ENCODE results near the gene VPREB3.

VPREB3 gene

DNA sequence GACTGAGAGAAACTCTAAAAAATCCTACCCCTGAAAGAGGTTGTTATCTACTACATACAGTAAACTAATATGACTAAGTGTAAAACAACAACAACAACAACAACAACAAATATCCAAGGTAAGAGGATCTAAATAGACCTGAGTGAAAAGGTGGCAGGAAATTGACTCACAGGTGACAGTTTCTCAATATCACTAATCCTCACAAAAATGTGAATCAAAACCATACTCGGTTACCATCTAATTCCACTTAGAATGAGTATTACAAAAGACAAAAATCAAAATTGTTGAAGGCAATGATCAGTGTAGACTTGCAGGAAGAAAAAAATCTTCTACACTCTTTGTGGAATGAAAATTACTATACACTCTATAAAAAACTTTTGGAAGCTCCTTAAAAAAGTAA lies 46.0 kb downstream of the VPREB3 start:
- no peak for ATAC-seq
- TF ChIP-seq PPARA (CRISPR knock-in tag; IDR thresholded peaks at IDR 0.05; ENCODE audit: borderline replicate concordance) (no peak), ISL1 (CRISPR knock-in tag; IDR thresholded peaks at IDR 0.05) (no peak)
- TF ChIP-seq, protein P1, sequence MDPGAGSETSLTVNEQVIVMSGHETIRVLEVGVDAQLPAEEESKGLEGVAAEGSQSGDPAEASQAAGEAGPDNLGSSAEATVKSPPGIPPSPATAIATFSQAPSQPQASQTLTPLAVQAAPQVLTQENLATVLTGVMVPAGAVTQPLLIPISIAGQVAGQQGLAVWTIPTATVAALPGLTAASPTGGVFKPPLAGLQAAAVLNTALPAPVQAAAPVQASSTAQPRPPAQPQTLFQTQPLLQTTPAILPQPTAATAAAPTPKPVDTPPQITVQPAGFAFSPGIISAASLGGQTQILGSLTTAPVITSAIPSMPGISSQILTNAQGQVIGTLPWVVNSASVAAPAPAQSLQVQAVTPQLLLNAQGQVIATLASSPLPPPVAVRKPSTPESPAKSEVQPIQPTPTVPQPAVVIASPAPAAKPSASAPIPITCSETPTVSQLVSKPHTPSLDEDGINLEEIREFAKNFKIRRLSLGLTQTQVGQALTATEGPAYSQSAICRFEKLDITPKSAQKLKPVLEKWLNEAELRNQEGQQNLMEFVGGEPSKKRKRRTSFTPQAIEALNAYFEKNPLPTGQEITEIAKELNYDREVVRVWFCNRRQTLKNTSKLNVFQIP (CRISPR knock-in tag; IDR thresholded peaks at IDR 0.05; ENCODE audit: borderline replicate concordance, low read depth) = no peak

DNA sequence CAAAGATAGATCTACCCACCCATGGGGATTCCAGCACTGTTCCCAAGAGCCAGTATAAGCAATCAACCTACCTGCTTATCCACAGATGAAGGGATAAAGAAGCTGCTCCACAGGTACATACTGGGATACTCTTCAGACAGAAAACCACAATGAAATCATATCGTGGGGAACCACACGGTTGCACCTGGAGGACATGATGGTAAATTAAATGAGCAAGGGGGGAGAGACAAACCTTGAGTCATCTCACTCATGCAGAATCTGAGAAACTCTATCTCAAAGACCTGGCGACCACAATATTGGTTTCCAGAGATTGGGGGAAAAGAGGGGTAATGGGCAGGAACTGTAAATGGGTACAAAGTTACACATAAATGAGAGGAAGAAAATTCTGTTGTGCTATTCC lies 48.9 kb downstream of the VPREB3 start:
- no peak for ATAC-seq
- no peak for TF ChIP-seq TOX (CRISPR knock-in tag; IDR thresholded peaks at IDR 0.05; ENCODE audit: borderline replicate concordance)
- TF ChIP-seq ZFP3 (CRISPR knock-in tag; IDR thresholded peaks at IDR 0.05) = no peak

DNA sequence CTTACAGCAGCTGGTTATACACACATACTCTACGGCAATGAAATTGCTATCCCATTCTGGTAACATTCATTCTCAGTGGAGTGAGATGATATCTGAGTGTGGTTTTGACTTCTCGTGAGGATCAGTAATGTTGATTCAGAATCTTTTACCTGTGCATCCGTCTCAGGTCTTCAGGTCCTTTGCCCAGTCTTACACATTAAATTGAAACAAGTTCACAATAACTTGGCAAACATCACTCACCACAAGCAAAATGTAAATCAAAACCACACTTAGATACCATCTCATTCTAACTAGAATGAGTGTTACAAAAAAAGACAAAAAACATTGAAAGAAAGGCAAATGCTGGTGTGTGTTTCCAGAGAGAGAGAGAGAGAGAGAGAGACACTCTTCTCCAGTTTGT lies 49.4 kb downstream of the VPREB3 start:
- TF ChIP-seq ZC3H10 (CRISPR knock-in tag; IDR thresholded peaks at IDR 0.05) (no peak), ZNF70 (CRISPR knock-in tag; IDR thresholded peaks at IDR 0.05) (no peak), ISL1 (CRISPR knock-in tag; IDR thresholded peaks at IDR 0.05) (no peak), ZNF565 (CRISPR knock-in tag; conservative IDR thresholded peaks at IDR 0.05; ENCODE audit: low read depth) (no peak), ZNF8 (CRISPR knock-in tag; IDR thresholded peaks at IDR 0.05) (no peak), ARNTL (CRISPR knock-in tag; IDR thresholded peaks at IDR 0.05; ENCODE audit: borderline replicate concordance, low read depth) (no peak), CSDC2 (CRISPR knock-in tag; IDR thresholded peaks at IDR 0.05) (no peak), TCF4 (CRISPR knock-in tag; IDR thresholded peaks at IDR 0.05; ENCODE audit: borderline replicate concordance) (no peak), ZFP30 (CRISPR knock-in tag; IDR thresholded peaks at IDR 0.05) (no peak), OSR1 (CRISPR knock-in tag; IDR thresholded peaks at IDR 0.05) (no peak), ZFP3 (CRISPR knock-in tag; IDR thresholded peaks at IDR 0.05) (no peak), TOX (CRISPR knock-in tag; IDR thresholded peaks at IDR 0.05; ENCODE audit: borderline replicate concordance) (no peak), GLIS3 (CRISPR knock-in tag; IDR thresholded peaks at IDR 0.05) (no peak), BACH2 (CRISPR knock-in tag; IDR thresholded peaks at IDR 0.05; ENCODE audit: borderline replicate concordance) (no peak), RARB (CRISPR knock-in tag; IDR thresholded peaks at IDR 0.05) (no peak), SNAI2 (CRISPR knock-in tag; IDR thresholded peaks at IDR 0.05) (no peak), ESRRG (CRISPR knock-in tag; IDR thresholded peaks at IDR 0.05) (no peak)
- TF ChIP-seq, protein P1 (CRISPR knock-in tag; IDR thresholded peaks at IDR 0.05; ENCODE audit: borderline replicate concordance, low read depth) = no peak
- TF ChIP-seq, protein P2, sequence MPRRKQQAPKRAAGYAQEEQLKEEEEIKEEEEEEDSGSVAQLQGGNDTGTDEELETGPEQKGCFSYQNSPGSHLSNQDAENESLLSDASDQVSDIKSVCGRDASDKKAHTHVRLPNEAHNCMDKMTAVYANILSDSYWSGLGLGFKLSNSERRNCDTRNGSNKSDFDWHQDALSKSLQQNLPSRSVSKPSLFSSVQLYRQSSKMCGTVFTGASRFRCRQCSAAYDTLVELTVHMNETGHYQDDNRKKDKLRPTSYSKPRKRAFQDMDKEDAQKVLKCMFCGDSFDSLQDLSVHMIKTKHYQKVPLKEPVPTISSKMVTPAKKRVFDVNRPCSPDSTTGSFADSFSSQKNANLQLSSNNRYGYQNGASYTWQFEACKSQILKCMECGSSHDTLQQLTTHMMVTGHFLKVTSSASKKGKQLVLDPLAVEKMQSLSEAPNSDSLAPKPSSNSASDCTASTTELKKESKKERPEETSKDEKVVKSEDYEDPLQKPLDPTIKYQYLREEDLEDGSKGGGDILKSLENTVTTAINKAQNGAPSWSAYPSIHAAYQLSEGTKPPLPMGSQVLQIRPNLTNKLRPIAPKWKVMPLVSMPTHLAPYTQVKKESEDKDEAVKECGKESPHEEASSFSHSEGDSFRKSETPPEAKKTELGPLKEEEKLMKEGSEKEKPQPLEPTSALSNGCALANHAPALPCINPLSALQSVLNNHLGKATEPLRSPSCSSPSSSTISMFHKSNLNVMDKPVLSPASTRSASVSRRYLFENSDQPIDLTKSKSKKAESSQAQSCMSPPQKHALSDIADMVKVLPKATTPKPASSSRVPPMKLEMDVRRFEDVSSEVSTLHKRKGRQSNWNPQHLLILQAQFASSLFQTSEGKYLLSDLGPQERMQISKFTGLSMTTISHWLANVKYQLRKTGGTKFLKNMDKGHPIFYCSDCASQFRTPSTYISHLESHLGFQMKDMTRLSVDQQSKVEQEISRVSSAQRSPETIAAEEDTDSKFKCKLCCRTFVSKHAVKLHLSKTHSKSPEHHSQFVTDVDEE (CRISPR knock-in tag; IDR thresholded peaks at IDR 0.05) = no peak
- TF ChIP-seq, protein P3, sequence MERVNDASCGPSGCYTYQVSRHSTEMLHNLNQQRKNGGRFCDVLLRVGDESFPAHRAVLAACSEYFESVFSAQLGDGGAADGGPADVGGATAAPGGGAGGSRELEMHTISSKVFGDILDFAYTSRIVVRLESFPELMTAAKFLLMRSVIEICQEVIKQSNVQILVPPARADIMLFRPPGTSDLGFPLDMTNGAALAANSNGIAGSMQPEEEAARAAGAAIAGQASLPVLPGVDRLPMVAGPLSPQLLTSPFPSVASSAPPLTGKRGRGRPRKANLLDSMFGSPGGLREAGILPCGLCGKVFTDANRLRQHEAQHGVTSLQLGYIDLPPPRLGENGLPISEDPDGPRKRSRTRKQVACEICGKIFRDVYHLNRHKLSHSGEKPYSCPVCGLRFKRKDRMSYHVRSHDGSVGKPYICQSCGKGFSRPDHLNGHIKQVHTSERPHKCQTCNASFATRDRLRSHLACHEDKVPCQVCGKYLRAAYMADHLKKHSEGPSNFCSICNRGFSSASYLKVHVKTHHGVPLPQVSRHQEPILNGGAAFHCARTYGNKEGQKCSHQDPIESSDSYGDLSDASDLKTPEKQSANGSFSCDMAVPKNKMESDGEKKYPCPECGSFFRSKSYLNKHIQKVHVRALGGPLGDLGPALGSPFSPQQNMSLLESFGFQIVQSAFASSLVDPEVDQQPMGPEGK (CRISPR knock-in tag; IDR thresholded peaks at IDR 0.05; ENCODE audit: borderline replicate concordance) = no peak
- no peak for ATAC-seq

DNA sequence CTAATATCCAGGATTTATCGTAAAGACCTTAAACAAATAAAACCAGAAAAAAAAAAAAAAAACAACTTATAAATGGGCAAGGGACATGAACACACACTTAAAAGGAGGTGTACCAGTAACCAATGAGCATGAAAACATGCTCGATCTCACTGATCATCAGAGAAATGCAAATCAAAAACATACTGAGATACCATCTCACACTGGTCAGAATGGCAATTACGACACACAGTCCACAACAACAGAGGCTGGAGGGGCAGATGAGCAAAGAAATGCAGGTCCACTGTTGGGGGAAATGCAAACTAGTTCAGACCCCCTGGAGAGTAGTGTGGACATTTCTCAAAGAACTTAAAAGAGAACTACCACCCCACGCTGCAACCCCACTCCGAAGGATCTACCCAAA lies 50.2 kb downstream of the VPREB3 start:
- ATAC-seq = no peak
- TF ChIP-seq ZNF70 (CRISPR knock-in tag; IDR thresholded peaks at IDR 0.05) = peak; percentile 39; the same call in 1 of the 2 replicates
- TF ChIP-seq TCF4 (CRISPR knock-in tag; IDR thresholded peaks at IDR 0.05; ENCODE audit: borderline replicate concordance) = no peak

All from SK-N-SH treated with all-trans-retinoic acid at 6 μM for 48 hours (cell line).